Mononuclear cell (primary cell): ENCODE results near the gene OR52B2. TPM values are rescaled to one million over a fixed set of nuclear protein-coding genes. Genes with fewer than 3 reads are reported as not detected.

Experiments used
- H3K27me3 ChIP-seq: 2 replicates; pipeline ENCODE4 v1.6.0; 2011; ENCODE audit warnings: low read length, control low read depth; ENCODE audit not compliant: insufficient read depth
- H3K4me1 ChIP-seq: 2 replicates; pipeline ENCODE4 v1.5.1; 2011; ENCODE audit warnings: mild to moderate bottlenecking, low read length, control low read depth; ENCODE audit not compliant: insufficient read depth
- H3K4me3 ChIP-seq: 2 replicates; pipeline ENCODE4 v1.5.1; 2011; ENCODE audit warnings: mild to moderate bottlenecking, low read length, moderate library complexity
- H3K9me3 ChIP-seq: 2 replicates; pipeline ENCODE4 v1.5.1; 2011; ENCODE audit warnings: low read depth, mild to moderate bottlenecking, control low read depth, low read length
- total RNA-seq: library from RNA; depleted of rRNA; stranded (reverse); fragments of >200 nt; gene quantifications from one replicate; pipeline ENCODE4 v1.2.3, GENCODE V29; 2012

The OR52B2 gene
- not detected for total RNA-seq

DNA sequence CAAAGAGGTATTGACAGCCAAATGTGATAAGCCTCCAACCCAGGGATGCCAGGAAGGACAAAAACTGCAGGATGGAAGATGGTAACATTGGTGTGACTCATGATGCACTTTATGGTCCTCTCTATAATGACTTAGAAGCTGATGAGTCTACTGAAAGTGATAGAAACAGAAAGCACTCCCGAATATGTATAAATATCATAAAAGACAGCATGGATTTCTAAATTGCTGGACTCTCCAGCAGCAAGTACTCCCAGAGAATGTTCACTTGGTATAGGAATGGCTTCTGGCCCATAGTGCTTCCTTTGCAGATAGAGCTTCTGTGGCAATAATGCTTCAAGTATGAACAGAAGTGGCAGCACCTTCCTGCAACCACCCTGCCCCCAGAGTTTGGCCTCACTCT lies at the start of gene OR52B2:
TSS of gene OR52B2 (minus strand) at position 101 of the 400 bp plus-strand sequence. CDS start at position 101, 0 bp downstream.
- no peaks in the 10 kb centered on the region for H3K4me1 ChIP-seq
- H3K27me3 ChIP-seq, result no peaks in the 10 kb centered on the region
- H3K9me3 ChIP-seq, result peaks cover 3% of the 10 kb centered on the region
- H3K4me3 ChIP-seq, result no peak within 1 kb of the TSS

DNA sequence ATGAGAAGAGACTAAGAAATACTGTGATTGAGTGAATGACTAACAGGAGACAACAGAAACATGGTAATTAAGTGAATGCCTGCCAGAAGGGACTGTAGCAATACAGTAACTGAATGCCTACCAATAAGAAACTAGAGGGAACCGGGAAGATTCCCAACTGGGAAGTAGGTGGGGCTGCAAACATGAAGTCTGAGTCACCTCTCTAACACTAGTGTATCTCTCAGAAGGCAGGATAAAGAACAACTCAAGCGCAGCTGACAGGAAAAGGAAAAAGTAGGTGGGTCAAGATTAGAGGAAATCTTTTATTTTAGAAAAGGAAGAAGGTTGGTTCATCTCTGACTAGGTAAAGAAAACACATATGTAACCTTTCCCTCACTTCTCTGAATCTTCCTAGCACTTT lies 49.2 kb upstream of the OR52B2 start:
- H3K9me3 ChIP-seq, result no peaks in the 10 kb centered on the region
- peaks cover 13% of the 10 kb centered on the region for H3K4me1 ChIP-seq
- H3K4me3 ChIP-seq, result no peak overlapping the region
- H3K27me3 ChIP-seq, result no peaks in the 10 kb centered on the region

DNA sequence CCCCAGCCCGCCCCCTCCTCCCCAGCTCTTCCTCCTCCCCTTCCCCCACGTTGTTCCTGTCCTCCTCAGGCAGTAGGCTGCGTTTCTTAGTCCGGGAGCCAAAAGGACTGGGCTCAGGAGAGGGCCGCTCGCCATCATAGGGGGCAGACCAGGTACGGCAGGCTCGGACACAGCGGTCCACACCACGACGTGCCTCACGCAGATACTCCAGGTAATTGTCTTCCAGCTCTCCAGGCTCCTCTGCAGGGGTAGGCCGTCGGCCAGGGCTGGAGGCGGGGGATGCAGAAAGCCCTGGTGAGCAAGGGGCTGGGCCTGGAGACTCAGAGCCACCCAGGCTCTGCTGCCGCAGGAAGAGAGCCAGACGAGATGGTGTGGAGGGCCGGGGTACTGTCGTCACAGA lies 47.6 kb upstream of the OR52B2 start:
- Histone ChIP-seq H3K4me3 (no peak overlapping the region), H3K27me3 (no peaks in the 10 kb centered on the region), H3K9me3 (no peaks in the 10 kb centered on the region), H3K4me1 (peaks cover 28% of the 10 kb centered on the region)

DNA sequence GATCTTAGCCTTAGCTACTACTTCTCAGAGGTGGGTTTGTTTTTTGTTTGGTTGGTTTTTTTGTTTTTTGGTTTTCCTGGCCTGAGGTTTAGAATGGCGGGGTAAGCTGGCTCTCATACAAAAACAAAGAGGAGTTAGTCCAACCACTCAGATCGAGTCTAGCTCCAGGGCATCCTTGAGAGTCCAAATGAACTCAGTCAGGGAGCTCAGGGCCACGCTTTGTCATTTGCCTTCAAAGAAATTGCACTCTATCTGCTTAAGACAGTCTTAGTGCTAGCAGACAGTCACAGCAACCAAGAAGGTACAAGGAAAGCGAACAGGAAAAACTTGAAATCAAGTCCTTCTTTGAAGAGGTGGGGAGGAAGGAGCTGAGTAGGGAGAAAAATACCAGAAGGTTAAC lies 46.4 kb upstream of the OR52B2 start:
- Histone ChIP-seq H3K4me3 (no peak overlapping the region), H3K9me3 (no peaks in the 10 kb centered on the region), H3K4me1 (peaks cover 39% of the 10 kb centered on the region), H3K27me3 (no peaks in the 10 kb centered on the region)

DNA sequence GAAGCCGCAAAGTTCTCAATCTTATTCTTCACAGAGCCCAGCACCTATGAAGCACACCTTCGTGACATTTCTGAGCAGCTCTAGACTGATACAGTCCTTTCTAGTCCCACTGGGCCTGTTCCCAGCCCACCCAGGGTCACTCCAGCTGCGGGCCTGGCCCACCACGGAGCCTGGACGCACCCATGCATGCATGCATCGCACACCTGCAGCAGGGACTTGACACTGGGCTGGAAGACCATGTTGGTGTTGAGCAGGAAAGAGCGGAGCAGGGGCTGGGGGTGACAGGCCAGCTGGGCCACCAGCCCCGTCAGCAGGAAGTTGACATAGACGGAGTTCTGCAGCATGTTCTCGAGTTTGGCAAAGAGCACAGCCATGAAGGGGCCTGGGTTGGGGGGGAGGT lies 44.4 kb upstream of the OR52B2 start:
- H3K4me3 ChIP-seq, result no peak overlapping the region
- no peaks in the 10 kb centered on the region for H3K9me3 ChIP-seq
- peaks cover 30% of the 10 kb centered on the region for H3K4me1 ChIP-seq
- no peaks in the 10 kb centered on the region for H3K27me3 ChIP-seq

DNA sequence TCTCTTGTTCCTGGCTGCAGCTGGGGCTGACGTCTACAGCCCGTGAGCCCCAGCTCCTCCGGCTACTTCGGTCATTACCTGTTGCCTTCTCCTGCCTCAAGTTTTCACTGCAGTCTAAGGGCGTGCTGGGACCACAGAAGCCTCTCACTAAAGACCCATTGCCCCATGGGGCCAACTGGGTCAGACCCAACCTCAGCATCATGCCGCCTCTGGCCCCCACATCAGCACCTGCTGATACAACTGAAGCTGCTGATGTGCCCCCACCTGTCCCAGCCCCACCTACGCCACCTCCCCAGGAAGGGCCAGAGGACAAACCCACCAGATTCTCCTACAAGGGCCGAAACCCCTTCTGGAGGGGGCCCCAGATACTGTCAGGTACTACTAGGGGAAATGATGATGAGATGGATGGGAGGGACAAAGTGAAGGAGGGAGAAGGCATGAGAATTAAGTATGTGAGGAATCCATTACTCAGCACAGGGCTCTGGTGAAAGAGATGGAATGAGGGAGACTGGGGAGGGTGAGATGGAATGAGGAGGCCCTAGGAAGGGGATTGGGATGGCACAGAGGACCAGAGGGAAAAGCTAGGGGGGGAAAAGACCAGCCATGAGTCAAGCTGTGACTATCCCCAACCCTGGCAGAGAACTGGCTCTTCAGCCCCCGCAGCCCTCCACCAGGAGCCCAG lies 40.3 kb upstream of the OR52B2 start:
- no peak overlapping the region for H3K4me3 ChIP-seq
- H3K4me1 ChIP-seq, result peaks cover 45% of the 10 kb centered on the region
- no peaks in the 10 kb centered on the region for H3K27me3 ChIP-seq
- H3K9me3 ChIP-seq, result no peaks in the 10 kb centered on the region

DNA sequence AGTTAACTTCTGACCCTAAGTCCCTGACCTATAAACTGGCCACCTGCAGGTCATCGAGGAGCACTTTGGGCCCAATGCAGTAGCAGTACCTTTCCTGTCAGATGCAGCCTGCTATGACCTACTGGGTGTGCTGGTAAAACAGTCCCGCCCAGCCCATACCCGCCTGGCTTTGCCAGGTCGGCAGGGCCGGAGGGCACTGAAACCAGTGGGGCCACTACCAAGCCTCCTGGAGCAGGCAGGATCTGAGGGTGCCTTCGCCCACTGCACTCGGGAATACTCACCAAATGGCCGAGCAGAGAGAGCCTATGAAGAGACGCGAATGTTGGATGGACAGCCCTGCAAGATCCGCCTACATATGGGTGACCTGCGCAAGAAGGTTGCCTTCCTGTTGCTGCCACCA lies 39.7 kb upstream of the OR52B2 start:
- Histone ChIP-seq H3K4me1 (peaks cover 52% of the 10 kb centered on the region), H3K27me3 (no peaks in the 10 kb centered on the region), H3K4me3 (no peak overlapping the region), H3K9me3 (no peaks in the 10 kb centered on the region)

DNA sequence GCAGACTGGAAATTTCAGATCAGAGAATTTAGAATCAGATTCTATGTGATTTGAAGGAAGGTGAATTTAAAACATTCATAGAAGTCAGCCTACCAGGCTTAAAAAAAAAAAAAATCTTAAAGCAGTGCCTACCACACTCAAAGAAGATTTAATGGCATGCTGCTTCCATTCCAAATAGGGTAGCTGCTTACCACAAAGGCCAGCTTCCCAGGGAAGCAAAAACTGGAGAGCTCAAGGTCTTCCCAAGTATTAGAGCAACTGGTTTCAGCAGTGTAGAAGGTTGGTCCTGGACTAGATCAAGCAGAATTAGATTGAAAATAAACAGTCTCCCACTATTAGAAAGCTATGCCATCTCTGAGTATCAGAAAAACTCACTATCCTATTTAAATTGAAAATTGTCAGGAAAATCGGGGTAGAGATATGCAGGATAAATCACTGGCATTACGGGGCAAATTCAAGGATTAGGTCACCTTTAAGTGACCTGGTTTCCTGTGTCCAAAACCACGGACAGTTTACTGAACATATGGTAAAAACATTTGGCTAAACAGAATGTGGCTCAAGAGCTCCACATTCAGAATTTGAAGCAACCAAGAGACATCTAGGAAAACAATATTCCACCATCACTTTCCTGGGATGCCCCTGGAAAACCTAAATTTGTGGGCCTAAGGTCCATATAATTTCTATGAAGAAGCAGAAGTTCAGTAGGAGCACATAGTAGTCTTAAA lies 36.5 kb upstream of the OR52B2 start:
- Histone ChIP-seq H3K4me3 (no peak overlapping the region), H3K9me3 (no peaks in the 10 kb centered on the region), H3K27me3 (no peaks in the 10 kb centered on the region), H3K4me1 (peaks cover 56% of the 10 kb centered on the region)

DNA sequence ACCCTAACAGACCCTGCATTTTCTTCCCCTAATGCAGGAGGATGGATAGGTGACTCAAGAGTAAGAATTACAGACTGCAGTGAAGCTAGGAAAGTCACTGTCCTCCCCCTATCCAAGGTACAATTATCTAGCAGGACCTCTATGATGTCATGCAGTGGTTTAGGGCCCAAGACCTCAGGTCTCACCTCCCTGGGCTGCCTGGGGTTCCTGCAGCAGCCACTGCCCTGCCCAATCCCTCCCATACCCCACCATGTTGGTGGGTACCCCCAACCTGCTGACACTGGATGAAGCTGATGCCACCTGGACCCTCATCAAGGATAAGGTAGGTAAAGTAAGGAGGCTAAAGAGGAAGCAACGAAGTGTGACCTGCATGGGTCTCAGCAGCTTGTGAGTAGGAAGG lies 35.2 kb upstream of the OR52B2 start, which contains the start of gene C11orf42:
TSS of gene C11orf42 (plus strand) at position 192 of the 400 bp plus-strand sequence. CDS start at position 251, 59 bp downstream.
- H3K4me1 ChIP-seq, result peaks cover 69% of the 10 kb centered on the region
- no peaks in the 10 kb centered on the region for H3K27me3 ChIP-seq
- no peaks in the 10 kb centered on the region for H3K9me3 ChIP-seq

DNA sequence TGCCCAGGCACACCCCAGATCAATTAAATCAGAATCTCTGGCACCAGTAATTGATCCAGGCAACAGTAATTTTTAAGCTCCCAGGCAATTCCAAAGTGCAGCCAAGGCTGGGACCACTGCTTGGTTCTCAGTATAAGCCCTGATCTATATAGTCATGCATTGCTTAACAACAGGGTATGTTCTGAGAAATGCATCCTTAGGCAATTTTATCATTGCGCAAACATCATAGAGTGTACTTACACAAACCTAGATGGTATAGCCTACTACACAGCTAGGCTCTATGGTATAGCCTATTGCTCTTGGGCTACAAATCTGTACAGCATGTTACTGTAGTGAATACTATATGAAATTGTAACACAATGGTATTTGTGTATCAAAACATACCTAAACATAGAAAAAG lies 34.6 kb upstream of the OR52B2 start:
- Histone ChIP-seq H3K4me1 (peaks cover 75% of the 10 kb centered on the region), H3K27me3 (no peaks in the 10 kb centered on the region), H3K4me3 (no peak overlapping the region), H3K9me3 (no peaks in the 10 kb centered on the region)

More for the DNA sequence above, 35.2 kb upstream of the OR52B2 start, which contains the start of gene C11orf42:
- H3K4me3 ChIP-seq, result no peak within 1 kb of the TSS

DNA sequence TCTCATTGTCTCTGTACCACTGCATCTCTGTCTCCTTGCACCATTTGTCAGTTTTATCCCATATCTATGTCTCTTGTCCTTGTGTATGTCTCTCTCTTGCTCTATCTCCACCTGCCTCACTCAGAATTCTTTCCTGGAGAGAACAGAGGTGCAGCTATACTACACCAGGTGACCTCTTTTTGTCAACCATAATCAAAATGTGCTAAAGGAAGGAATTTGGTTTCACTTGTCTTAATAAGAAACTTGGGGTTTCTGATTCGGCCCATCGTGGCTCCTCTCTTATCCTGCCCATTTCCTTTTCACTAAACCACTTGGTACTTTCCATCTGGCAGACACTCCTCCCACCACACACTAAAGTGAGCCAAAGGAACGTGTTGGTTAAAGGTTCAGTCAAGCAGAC lies 33.2 kb upstream of the OR52B2 start:
- Histone ChIP-seq H3K4me3 (no peak overlapping the region), H3K4me1 (peaks cover 83% of the 10 kb centered on the region), H3K27me3 (no peaks in the 10 kb centered on the region), H3K9me3 (no peaks in the 10 kb centered on the region)

DNA sequence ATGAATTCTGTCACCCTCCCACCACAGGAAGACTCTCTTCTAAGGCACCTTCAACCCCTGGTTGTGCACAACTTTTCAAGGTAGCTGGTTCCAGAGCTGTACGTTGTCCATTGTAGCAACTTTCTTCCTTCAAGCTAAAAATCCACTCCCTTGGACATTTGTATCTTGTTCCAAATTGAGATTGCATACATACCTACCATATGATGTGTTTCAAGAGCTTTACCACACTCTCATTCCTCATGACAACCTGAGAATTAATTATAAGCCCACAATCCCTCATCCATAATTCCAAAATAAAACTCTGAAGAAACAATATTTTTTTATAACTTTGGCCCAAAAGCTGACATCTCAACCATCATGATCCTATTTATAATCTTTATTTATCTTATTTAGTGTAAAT lies 31.9 kb upstream of the OR52B2 start:
- Histone ChIP-seq H3K27me3 (no peaks in the 10 kb centered on the region), H3K4me3 (no peak overlapping the region), H3K9me3 (no peaks in the 10 kb centered on the region), H3K4me1 (peaks cover 79% of the 10 kb centered on the region)

DNA sequence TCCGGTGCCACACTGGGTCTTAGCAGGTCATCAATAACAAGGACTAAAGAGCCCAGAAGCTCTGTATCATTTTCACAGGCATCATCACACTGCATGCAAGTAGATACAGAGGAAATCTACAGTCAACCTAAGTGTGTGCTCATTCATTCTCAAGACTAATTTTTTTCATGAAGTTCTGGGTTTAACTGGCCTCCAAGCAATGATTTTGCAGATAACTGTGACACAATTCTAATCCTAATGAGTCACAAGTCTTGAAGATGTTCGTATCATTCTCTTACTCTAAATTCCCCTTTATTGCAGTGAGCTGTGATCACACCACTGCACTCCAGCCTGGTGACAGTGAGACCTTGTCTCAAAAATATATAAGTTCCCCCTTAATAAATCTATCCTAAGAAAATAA lies 31.4 kb upstream of the OR52B2 start:
- H3K27me3 ChIP-seq, result no peaks in the 10 kb centered on the region
- peaks cover 81% of the 10 kb centered on the region for H3K4me1 ChIP-seq
- H3K4me3 ChIP-seq, result no peak overlapping the region
- H3K9me3 ChIP-seq, result no peaks in the 10 kb centered on the region

DNA sequence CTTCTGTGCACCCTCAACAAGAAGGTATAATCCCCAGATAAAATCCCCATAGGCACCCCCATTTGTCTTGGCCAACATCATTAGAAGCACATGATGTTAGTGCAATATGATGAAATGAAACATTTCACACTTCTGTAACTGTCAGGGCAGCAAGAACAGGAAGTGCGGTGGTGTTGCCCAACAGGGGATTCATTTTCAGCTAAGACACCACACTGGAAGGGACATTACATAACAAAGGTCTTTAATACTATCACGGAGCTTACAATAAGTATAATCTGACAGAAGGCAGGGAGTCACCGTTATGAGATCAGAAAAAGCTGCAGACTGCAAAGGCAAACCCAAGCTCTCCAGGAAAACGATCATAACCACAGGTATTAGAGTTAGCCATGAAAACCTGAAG lies 30.8 kb upstream of the OR52B2 start:
- H3K27me3 ChIP-seq, result no peaks in the 10 kb centered on the region
- H3K4me3 ChIP-seq, result no peak overlapping the region
- H3K4me1 ChIP-seq, result peaks cover 81% of the 10 kb centered on the region
- no peaks in the 10 kb centered on the region for H3K9me3 ChIP-seq

DNA sequence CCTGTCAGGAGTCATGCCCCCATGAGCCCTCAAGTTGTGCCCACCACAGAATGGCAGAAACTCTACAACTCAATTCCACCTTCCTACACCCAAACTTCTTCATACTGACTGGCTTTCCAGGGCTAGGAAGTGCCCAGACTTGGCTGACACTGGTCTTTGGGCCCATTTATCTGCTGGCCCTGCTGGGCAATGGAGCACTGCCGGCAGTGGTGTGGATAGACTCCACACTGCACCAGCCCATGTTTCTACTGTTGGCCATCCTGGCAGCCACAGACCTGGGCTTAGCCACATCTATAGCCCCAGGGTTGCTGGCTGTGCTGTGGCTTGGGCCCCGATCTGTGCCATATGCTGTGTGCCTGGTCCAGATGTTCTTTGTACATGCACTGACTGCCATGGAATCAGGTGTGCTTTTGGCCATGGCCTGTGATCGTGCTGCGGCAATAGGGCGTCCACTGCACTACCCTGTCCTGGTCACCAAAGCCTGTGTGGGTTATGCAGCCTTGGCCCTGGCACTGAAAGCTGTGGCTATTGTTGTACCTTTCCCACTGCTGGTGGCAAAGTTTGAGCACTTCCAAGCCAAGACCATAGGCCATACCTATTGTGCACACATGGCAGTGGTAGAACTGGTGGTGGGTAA lies 29.2 kb upstream of the OR52B2 start, which contains the start of gene OR52W1:
TSS of gene OR52W1 (plus strand) at position 51 of the 637 bp plus-strand sequence. CDS start at position 51, 0 bp downstream.
- Histone ChIP-seq H3K4me3 (no peak within 1 kb of the TSS), H3K4me1 (peaks cover 64% of the 10 kb centered on the region), H3K9me3 (no peaks in the 10 kb centered on the region), H3K27me3 (no peaks in the 10 kb centered on the region)
